Ovary (tissue), 9 donors: ENCODE results near the gene SCTR. TPM values are rescaled to one million over a fixed set of nuclear protein-coding genes. Genes with fewer than 3 reads are reported as not detected.

ENCODE experiments used
- DNase-seq, 5 donors: peaks; one replicate each; pipeline ENCODE4 v3.0.0-alpha.2; 2019 to 2020
- H3K27ac ChIP-seq, 2 donors: fragments of 200-600 bp; one replicate each; pipeline versions ENCODE4 v1.5.1 to v1.8.0; 2019 to 2022
- H3K27me3 ChIP-seq: fragments of 200-600 bp; one replicate; pipeline ENCODE4 v1.8.0; 2022
- H3K36me3 ChIP-seq: fragments of 200-600 bp; sonication (generic); one replicate; pipeline ENCODE4 v1.5.1; 2019
- H3K4me1 ChIP-seq: one replicate; pipeline ENCODE4 v1.8.1; 2013; ENCODE audit warnings: mild to moderate bottlenecking, moderate library complexity; ENCODE audit not compliant: insufficient read depth
- H3K4me3 ChIP-seq: fragments of 200-600 bp; sonication (generic); one replicate; pipeline ENCODE4 v1.5.1; 2017
- H3K9me3 ChIP-seq, 2 donors: fragments of 200-600 bp in 1 of 2; sonication (generic) in 1 of 2; one replicate each; pipeline versions ENCODE4 v1.5.1 to v1.8.1; 2013 to 2019; ENCODE audit warnings: mild to moderate bottlenecking in 1 of 2, moderate library complexity in 1 of 2
- EP300 ChIP-seq: sonication (generic); formaldehyde crosslinking; IDR thresholded peaks from one replicate; pipeline ENCODE4 v1.6.1; 2017; ENCODE audit warnings: antibody characterized with exemption
- POLR2A ChIP-seq: fragments of 450-650 bp; IDR thresholded peaks from one replicate; pipeline ENCODE4 v1.6.1; 2017; ENCODE audit warnings: antibody characterized with exemption, mild to moderate bottlenecking, moderate library complexity
- WGBS, 3 donors: extraction: QIAGEN DNeasy Blood & Tissue Kit in 1 of 3; methylation state at CpG; one replicate each; pipeline versions ENCODE4 v1.1.5 to v1.1.7; 2013 to 2017; 5-methylcytosine and 5-hydroxymethylcytosine counted together
- intact Hi-C, 4 donors: fragments of 100-400 bp; cut with DNase I; formaldehyde crosslinking; loops; one replicate each; pipeline versions ENCODE4 v1.11.0 to v1.15.1; 2022 to 2023
- polyA plus RNA-seq, 2 donors: library from polyadenylated mRNA; stranded (reverse); fragments of 200-250 nt in 1 of 2; fragments of 350-450 nt in 1 of 2; fragmentation: Illumina TruSeq in 1 of 2; extraction: RNeasy Lipid Tissue Mini Kit (QIAGEN cat#74804) in 1 of 2; gene quantifications; one replicate each; pipeline ENCODE4 v1.2.3, GENCODE V29; 2013 to 2014
- total RNA-seq, 7 donors: library from RNA; depleted of rRNA in 2 of 7; stranded (reverse); fragments of >200 nt in 2 of 7; fragmentation: NEBNext Ultra II Directional in 3 of 7; extraction: Animal tissue kit (Norgen Biotek cat#: 25700) in 3 of 7; gene quantifications; one replicate each; pipeline versions ENCODE4 v1.1.0 to v1.2.4, GENCODE V29; 2016 to 2023
- TF ChIP-seq, protein P1 (sequence below), 3 donors: fragments of 450-650 bp in 2 of 3; fragments of 200-600 bp in 1 of 3; IDR thresholded peaks; one replicate each; pipeline versions ENCODE4 v1.5.1 to v1.8.0; 2016 to 2022; ENCODE audit warnings: antibody characterized with exemption in 3 of 3, mild to moderate bottlenecking in 1 of 3
- donor health status: DM: no; HTN: no; CAD: no; lungs with moderate emphysema.
- donor health status: DM: no; HTN: no; CAD: no.
- donor health status: Bipolar disorder and iron deficiency.
- donor health status: DM: yes; HTN: yes; CAD: no.
- donor health status: DM: no; HTN: no; CAD: no.
- donor health status: DM: yes; HTN: yes; CAD: no.

Gene SCTR
- total and polyA plus RNA-seq, 9 donors: 0.23 to 14.1 (median 0.84) TPM; not detected in 5

DNA sequence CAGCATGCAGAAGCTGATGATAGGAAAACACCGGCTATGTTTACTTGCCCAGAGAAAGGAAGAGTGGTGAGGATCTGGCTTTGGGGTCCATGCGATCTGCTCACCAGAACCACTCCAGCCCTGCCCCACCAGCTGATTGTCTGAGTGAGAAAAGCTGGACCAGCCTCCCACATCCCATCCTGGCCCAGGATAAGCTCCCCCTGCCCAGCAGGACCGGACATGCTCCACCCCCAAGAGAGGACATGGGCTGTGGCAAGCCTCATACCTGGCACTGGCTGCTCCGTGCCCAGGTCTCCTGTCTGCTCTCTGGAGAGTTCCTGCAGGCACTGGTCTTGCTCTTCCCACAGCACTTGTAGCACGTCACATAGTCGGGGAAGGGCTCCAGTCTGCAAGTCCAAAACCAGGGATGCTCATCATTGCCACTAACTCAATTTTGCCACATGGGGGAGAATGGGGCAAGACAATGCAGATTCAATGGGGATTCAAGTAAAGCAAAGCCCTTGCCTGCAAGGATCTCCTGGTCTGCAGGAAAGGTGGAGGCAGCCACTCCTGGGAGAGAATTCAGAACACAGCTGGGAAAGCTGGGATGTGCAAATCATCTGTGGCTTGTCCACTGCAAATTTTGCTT, 30.0 kb downstream of the SCTR start:
- no peak for DNase-seq
- intact Hi-C loops: no loop called here
- no peaks in the 10 kb centered on the region for H3K4me1 ChIP-seq
- no peaks in the 10 kb centered on the region for H3K36me3 ChIP-seq
- no peak overlapping the region for H3K4me3 ChIP-seq
- H3K27ac ChIP-seq: no peak overlapping the region
- H3K27me3 ChIP-seq: no peaks in the 10 kb centered on the region
- no peaks in the 10 kb centered on the region for H3K9me3 ChIP-seq
- TF ChIP-seq EP300 (no peak), POLR2A (no peak)
- TF ChIP-seq, protein P1, sequence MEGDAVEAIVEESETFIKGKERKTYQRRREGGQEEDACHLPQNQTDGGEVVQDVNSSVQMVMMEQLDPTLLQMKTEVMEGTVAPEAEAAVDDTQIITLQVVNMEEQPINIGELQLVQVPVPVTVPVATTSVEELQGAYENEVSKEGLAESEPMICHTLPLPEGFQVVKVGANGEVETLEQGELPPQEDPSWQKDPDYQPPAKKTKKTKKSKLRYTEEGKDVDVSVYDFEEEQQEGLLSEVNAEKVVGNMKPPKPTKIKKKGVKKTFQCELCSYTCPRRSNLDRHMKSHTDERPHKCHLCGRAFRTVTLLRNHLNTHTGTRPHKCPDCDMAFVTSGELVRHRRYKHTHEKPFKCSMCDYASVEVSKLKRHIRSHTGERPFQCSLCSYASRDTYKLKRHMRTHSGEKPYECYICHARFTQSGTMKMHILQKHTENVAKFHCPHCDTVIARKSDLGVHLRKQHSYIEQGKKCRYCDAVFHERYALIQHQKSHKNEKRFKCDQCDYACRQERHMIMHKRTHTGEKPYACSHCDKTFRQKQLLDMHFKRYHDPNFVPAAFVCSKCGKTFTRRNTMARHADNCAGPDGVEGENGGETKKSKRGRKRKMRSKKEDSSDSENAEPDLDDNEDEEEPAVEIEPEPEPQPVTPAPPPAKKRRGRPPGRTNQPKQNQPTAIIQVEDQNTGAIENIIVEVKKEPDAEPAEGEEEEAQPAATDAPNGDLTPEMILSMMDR (IDR thresholded peaks at IDR 0.05): no peak
- WGBS, 3 donors: 73 to 79% (median 77%) methylated on average over 6 of the region's 6 CpGs

DNA sequence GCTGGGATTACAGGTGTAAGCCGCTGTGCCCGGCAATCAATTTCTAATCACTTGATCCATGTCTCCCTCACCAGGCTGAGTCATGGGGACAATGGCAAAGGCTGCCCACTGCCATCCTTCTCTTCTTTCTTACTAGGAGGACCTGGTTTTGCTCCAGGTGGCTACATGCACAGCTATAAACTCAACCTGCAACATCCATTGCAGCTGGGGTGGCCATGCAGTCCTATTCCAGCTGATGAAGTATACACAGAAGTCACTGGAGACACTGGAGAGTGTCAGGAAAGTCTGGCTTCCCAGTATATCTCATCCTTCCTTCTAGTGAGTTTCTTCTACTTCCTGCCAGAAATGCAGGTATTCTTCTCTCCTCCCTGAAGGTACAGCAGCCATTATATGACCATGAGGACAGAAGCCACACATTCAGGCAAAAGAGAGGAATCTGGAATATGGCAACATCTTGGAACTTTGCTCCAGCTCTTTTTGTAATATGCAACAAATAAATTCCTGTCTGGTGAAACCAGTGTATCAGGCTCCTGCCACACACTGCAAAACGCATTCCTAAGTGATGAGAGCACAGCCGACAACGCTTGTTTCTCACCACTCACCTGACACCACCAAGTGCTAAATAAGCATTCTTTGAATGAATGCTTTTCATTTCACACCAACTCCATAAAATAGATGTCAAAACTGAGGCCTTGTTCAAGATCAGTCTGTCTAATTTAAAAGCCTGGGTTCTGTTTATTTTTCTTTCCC, 32.3 kb downstream of the SCTR start:
- 42 to 53% (median 50%) methylated on average over 5 of the region's 5 CpGs for WGBS, 3 donors
- Histone ChIP-seq H3K27me3 (no peaks in the 10 kb centered on the region), H3K4me3 (no peak overlapping the region), H3K9me3 (no peaks in the 10 kb centered on the region), H3K36me3 (no peaks in the 10 kb centered on the region), H3K4me1 (no peaks in the 10 kb centered on the region), H3K27ac (no peak overlapping the region)
- TF ChIP-seq EP300: no peak
- no peak for DNase-seq
- intact Hi-C loops: no loop called here

DNA sequence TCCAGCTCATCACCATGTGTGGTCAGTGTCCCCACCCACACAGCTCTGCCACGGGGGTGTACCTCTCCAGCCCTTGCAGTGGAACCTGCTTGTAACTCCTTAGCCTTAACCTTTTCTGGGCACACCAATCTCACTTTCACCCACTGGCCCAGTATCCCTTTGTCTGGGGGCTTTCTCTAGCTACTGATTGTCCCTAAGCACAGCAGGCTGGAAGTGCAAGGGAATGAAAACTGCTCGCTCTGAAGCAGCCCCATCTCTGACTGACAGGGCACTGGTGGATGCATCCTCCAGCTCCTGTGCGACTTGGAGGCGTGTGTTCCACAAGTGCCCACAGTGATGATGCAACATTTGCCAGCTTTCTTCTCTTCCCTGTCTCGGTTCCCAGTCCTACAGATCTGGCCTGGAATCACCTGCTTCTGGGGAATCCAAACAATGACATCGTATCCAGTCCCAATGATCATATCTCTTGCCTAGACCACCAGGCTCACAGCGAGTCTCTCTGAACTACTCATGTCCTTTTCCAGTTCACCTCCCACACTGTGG, 33.6 kb downstream of the SCTR start:
- intact Hi-C loops: no loop called here
- no peaks in the 10 kb centered on the region for H3K36me3 ChIP-seq
- H3K4me1 ChIP-seq: no peaks in the 10 kb centered on the region
- 77 to 82% (median 79%) methylated on average over 7 of the region's 7 CpGs for WGBS, 3 donors
- TF ChIP-seq EP300 (no peak), POLR2A (no peak)
- TF ChIP-seq, protein P1 (IDR thresholded peaks at IDR 0.05): no peak
- DNase-seq: no peak
- no peaks in the 10 kb centered on the region for H3K9me3 ChIP-seq
- H3K4me3 ChIP-seq: no peak overlapping the region
- H3K27me3 ChIP-seq: no peaks in the 10 kb centered on the region
- H3K27ac ChIP-seq: no peak overlapping the region

DNA sequence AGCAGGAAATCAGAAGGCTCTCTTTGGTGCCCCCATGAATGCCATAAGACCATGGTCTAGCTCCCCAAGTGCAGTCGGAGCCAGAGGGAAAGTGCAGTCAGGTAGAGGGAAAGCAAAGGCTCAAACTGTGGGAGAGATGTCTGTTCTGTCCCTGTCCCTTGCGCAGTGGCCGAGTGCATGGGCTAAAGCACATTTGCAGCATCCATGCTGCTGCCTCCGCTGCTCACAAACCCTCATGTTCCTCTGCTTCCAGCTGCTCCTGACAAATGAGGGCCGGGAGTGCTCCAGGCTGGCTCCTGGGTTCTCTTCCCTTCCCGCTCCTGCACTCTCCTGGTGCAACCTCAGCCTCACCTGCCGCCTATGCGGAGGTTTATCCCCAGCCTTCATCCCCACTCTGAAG, 34.2 kb downstream of the SCTR start:
- no peak overlapping the region for H3K4me3 ChIP-seq
- WGBS, 3 donors: 86 to 91% (median 88%) methylated on average over 8 of the region's 8 CpGs
- no peaks in the 10 kb centered on the region for H3K27me3 ChIP-seq
- intact Hi-C loops: no loop called here
- DNase-seq: no peak
- no peaks in the 10 kb centered on the region for H3K4me1 ChIP-seq
- H3K9me3 ChIP-seq: no peaks in the 10 kb centered on the region
- TF ChIP-seq, protein P1 (IDR thresholded peaks at IDR 0.05): no peak
- no peak for TF ChIP-seq POLR2A
- TF ChIP-seq EP300: no peak
- no peak overlapping the region for H3K27ac ChIP-seq
- no peaks in the 10 kb centered on the region for H3K36me3 ChIP-seq
